Type B pancreatic cell (in vitro differentiated cells): ENCODE results near the gene RBM15B. TPM values are rescaled to one million over a fixed set of nuclear protein-coding genes. Genes with fewer than 3 reads are reported as not detected.

Experiments used
- DNase-seq: peaks from one replicate; pipeline ENCODE4 v3.0.0; 2021; ENCODE audit warnings: mixed read lengths; ENCODE audit not compliant: unreplicated experiment; ENCODE audit errors: extremely low spot score
- H3K27ac Mint-ChIP-seq: 2 replicates; pipeline ENCODE4 v1.8.0; 2021; ENCODE audit warnings: mild to moderate bottlenecking, mixed read lengths
- H3K27me3 Mint-ChIP-seq: 2 replicates; pipeline ENCODE4 v1.8.0; 2021; ENCODE audit warnings: mixed read lengths
- H3K36me3 Mint-ChIP-seq: 2 replicates; pipeline ENCODE4 v1.8.0; 2021; ENCODE audit warnings: mixed read lengths
- H3K4me1 Mint-ChIP-seq: one replicate; pipeline ENCODE4 v1.8.0; 2021; ENCODE audit warnings: mixed read lengths; ENCODE audit not compliant: unreplicated experiment
- H3K4me3 Mint-ChIP-seq: 2 replicates; pipeline ENCODE4 v1.8.0; 2021; ENCODE audit warnings: mild to moderate bottlenecking, mixed read lengths
- H3K9me3 Mint-ChIP-seq: 2 replicates; pipeline ENCODE4 v1.8.0; 2021; ENCODE audit warnings: mixed read lengths
- CTCF ChIP-seq: fragments of 200-600 bp; sonication (generic); conservative IDR thresholded peaks from 2 replicates; pipeline ENCODE4 v1.5.0; 2021; ENCODE audit warnings: antibody characterized with exemption, mild to moderate bottlenecking
- total RNA-seq: library from RNA; stranded (reverse); gene quantifications from 2 replicates; pipeline ENCODE4 v1.2.1, GENCODE V29; 2021; ENCODE audit warnings: low replicate concordance

The RBM15B gene
- total RNA-seq, 1 donor from 2014 or later = 66.4 TPM

GRCh38 chr3:51379746-51380455 is 11.2 kb upstream of the RBM15B start:
- Mint-ChIP-seq H3K9me3 (no peaks in the 10 kb centered on the region), H3K4me3 (no peak overlapping the region), H3K27ac (no peak overlapping the region), H3K4me1 (peaks cover 5% of the 10 kb centered on the region), H3K27me3 (no peaks in the 10 kb centered on the region), H3K36me3 (no peaks in the 10 kb centered on the region)
- DNase-seq = no peak
- TF ChIP-seq CTCF = no peak

- H3K27me3 Mint-ChIP-seq = no peaks in the 10 kb centered on the region
- no peak overlapping the region for H3K4me3 Mint-ChIP-seq
- no peaks in the 10 kb centered on the region for H3K9me3 Mint-ChIP-seq
- peaks cover 8% of the 10 kb centered on the region for H3K4me1 Mint-ChIP-seq
- TF ChIP-seq CTCF = no peak
- DNase-seq = no peak
- H3K27ac Mint-ChIP-seq = no peak overlapping the region
- peaks cover 3% of the 10 kb centered on the region for H3K36me3 Mint-ChIP-seq
Observed at GRCh38 chr3:51380601-51381332, 10.3 kb upstream of the RBM15B start.

- no peak overlapping the region for H3K27ac Mint-ChIP-seq
- peaks cover 6% of the 10 kb centered on the region for H3K36me3 Mint-ChIP-seq
- H3K4me1 Mint-ChIP-seq = peaks cover 13% of the 10 kb centered on the region
- no peaks in the 10 kb centered on the region for H3K27me3 Mint-ChIP-seq
- TF ChIP-seq CTCF = no peak
- no peak overlapping the region for H3K4me3 Mint-ChIP-seq
- DNase-seq = no peak
- no peaks in the 10 kb centered on the region for H3K9me3 Mint-ChIP-seq
Observed at GRCh38 chr3:51381333-51381705, 9.8 kb upstream of the RBM15B start.

- no peak for DNase-seq
- Mint-ChIP-seq H3K27ac (no peak overlapping the region), H3K27me3 (no peaks in the 10 kb centered on the region), H3K4me3 (peak overlapping the region; percentile 45), H3K4me1 (peaks cover 19% of the 10 kb centered on the region), H3K9me3 (no peaks in the 10 kb centered on the region), H3K36me3 (peaks cover 10% of the 10 kb centered on the region)
- no peak for TF ChIP-seq CTCF
Observed at GRCh38 chr3:51382076-51382745, 8.9 kb upstream of the RBM15B start.

- DNase-seq = no peak
- Mint-ChIP-seq H3K4me1 (peaks cover 25% of the 10 kb centered on the region), H3K36me3 (peaks cover 16% of the 10 kb centered on the region), H3K27me3 (no peaks in the 10 kb centered on the region), H3K4me3 (peak overlapping the region; percentile 99), H3K9me3 (no peaks in the 10 kb centered on the region), H3K27ac (peak overlapping the region; percentile 99)
- no peak for TF ChIP-seq CTCF
Observed at GRCh38 chr3:51382947-51383578, 8.0 kb upstream of the RBM15B start.
